Measurements from ENCODE around the gene EEF1AKMT3. TPM values are rescaled to one million over a fixed set of nuclear protein-coding genes. Genes with fewer than 3 reads are reported as not detected.

The EEF1AKMT3 gene
- total and polyA plus RNA-seq, 4 donors = 3.6 to 11.5 (median 5.9) TPM

DNA sequence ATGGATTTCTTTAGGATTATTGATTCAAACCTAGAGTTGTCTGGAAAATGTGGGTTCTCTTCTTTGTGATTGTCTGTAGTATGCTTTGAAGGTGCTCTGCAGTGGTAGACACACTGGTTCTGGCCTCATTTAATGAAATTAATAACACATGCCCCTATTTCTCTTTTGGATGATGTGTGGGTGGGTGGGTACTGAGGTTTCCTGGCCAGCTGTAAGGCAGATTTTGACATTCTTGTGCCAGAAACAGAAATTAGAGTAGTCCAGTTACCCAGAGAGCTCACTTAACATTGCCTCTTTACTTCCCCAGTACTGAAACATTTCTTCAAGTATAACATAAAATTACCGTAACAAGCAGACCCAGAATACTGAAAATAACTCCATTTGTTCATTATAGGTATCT is 24.6 kb downstream of the EEF1AKMT3 start:
- WGBS, 2 donors = 95 to 98% methylated on average over 1 of the region's 1 CpG

DNA sequence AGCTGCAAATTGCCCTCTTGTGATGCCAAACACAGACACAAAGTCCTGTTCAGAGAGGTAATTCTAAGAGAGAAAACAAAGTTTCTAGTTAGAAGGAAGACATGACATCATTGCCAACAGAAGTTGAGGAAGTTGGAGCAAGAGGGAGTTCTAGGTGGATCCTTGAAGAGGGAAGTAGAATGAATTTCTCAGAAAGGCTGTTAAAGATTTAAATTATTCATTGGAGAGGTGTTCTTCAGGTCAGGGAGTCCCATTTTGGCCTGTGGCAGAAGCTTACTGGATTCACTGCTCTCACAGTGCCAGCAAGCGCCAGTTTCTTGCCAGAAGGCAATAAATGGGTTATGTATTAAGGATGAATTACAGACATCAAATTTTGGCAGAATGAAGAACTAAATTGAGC is 25.5 kb downstream of the EEF1AKMT3 start:
- WGBS, 2 donors = 76 to 88% methylated on average over 1 of the region's 1 CpG
- DNase-seq (no peak), ATAC-seq (ENCODE audit: insufficient read depth, low FRiP score) (peak; percentile 47)
- Histone ChIP-seq H3K9ac (ENCODE audit: insufficient read depth in 1 of 2, low read length in 2 of 2) (no peak overlapping the region), H3K4me1 (ENCODE audit: control insufficient read depth in 5 of 5, insufficient read depth in 5 of 5, low read length in 5 of 5) (peaks cover 0 to 3% (median 0%) of the 10 kb centered on the region in 5 donors), H3K9me3 (ENCODE audit: control insufficient read depth in 4 of 4, insufficient read depth in 3 of 4, low read length in 3 of 4) (no peaks in the 10 kb centered on the region), H3K27ac (ENCODE audit: low read depth in 1 of 2, low read length in 1 of 2) (no peak overlapping the region), H3K4me3 (no peak overlapping the region), H3K27me3 (ENCODE audit: control insufficient read depth in 3 of 3, insufficient read depth in 3 of 3, low read length in 2 of 3) (no peaks in the 10 kb centered on the region), H3K36me3 (ENCODE audit: control insufficient read depth in 4 of 4, insufficient read depth in 4 of 4, low read length in 4 of 4) (peaks cover 19 to 53% (median 39%) of the 10 kb centered on the region in 4 donors)
- TF ChIP-seq CTCF (IDR thresholded peaks at IDR 0.05; ENCODE audit: control extremely low read depth, extremely low read depth) = no peak

More for the DNA sequence above, 24.6 kb downstream of the EEF1AKMT3 start:
- Histone ChIP-seq H3K4me1 (ENCODE audit: control insufficient read depth in 5 of 5, insufficient read depth in 5 of 5, low read length in 5 of 5) (peaks cover 0 to 3% (median 0%) of the 10 kb centered on the region in 5 donors), H3K27ac (ENCODE audit: low read depth in 1 of 2, low read length in 1 of 2) (no peak overlapping the region), H3K9me3 (ENCODE audit: control insufficient read depth in 4 of 4, insufficient read depth in 3 of 4, low read length in 3 of 4) (no peaks in the 10 kb centered on the region), H3K9ac (ENCODE audit: insufficient read depth in 1 of 2, low read length in 2 of 2) (no peak overlapping the region), H3K4me3 (no peak overlapping the region), H3K27me3 (ENCODE audit: control insufficient read depth in 3 of 3, insufficient read depth in 3 of 3, low read length in 2 of 3) (no peaks in the 10 kb centered on the region), H3K36me3 (ENCODE audit: control insufficient read depth in 4 of 4, insufficient read depth in 4 of 4, low read length in 4 of 4) (peaks cover 10 to 45% (median 33%) of the 10 kb centered on the region in 4 donors)
- no peak for TF ChIP-seq CTCF (IDR thresholded peaks at IDR 0.05; ENCODE audit: control extremely low read depth, extremely low read depth)
- DNase-seq (no peak), ATAC-seq (ENCODE audit: insufficient read depth, low FRiP score) (no peak)

GRCh38 chr12:57800965-57801364 is 28.6 kb downstream of the EEF1AKMT3 start:
- no peak for ATAC-seq (ENCODE audit: insufficient read depth, low FRiP score)
- TF ChIP-seq CTCF (IDR thresholded peaks at IDR 0.05; ENCODE audit: control extremely low read depth, extremely low read depth) = no peak
- 95 to 98% methylated on average over 3 of the region's 3 CpGs for WGBS, 2 donors

DNA sequence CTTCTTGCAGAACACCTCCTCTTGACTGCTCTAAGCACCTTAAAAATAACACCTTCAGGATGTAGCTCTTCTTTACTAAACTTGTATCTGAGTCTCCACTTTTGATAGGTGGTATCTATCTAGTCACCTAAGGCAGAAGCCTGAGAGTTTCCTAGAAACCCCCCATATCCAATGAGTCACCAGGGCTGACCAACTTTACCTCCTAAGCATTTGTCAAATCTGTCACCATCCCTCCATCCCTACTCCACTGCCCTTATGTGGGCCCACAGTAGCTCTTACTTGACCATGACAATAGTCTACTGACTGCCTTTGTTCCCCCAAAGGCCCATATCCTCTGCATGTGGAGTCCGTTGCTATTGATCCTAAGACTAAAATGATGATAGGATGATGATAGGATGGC is 30.2 kb downstream of the EEF1AKMT3 start:
- Histone ChIP-seq H3K4me3 (no peak overlapping the region), H3K9ac (ENCODE audit: insufficient read depth in 1 of 2, low read length in 2 of 2) (no peak overlapping the region), H3K9me3 (ENCODE audit: control insufficient read depth in 4 of 4, insufficient read depth in 3 of 4, low read length in 3 of 4) (no peaks in the 10 kb centered on the region), H3K4me1 (ENCODE audit: control insufficient read depth in 5 of 5, insufficient read depth in 5 of 5, low read length in 5 of 5) (no peaks in the 10 kb centered on the region), H3K27ac (ENCODE audit: low read depth in 1 of 2, low read length in 1 of 2) (no peak overlapping the region), H3K36me3 (ENCODE audit: control insufficient read depth in 4 of 4, insufficient read depth in 4 of 4, low read length in 4 of 4) (peaks cover 20 to 49% (median 31%) of the 10 kb centered on the region in 4 donors), H3K27me3 (ENCODE audit: control insufficient read depth in 3 of 3, insufficient read depth in 3 of 3, low read length in 2 of 3) (no peaks in the 10 kb centered on the region)
- no peak for ATAC-seq (ENCODE audit: insufficient read depth, low FRiP score)
- DNase-seq = no peak
- TF ChIP-seq CTCF (IDR thresholded peaks at IDR 0.05; ENCODE audit: control extremely low read depth, extremely low read depth) = no peak
- WGBS, 2 donors = 94 to 97% methylated on average over 1 of the region's 1 CpG

More at GRCh38 chr12:57800965-57801364, 28.6 kb downstream of the EEF1AKMT3 start:
- H3K36me3 ChIP-seq (ENCODE audit: control insufficient read depth in 4 of 4, insufficient read depth in 4 of 4, low read length in 4 of 4) = peaks cover 15 to 54% (median 33%) of the 10 kb centered on the region in 4 donors
- H3K9me3 ChIP-seq (ENCODE audit: control insufficient read depth in 4 of 4, insufficient read depth in 3 of 4, low read length in 3 of 4) = no peaks in the 10 kb centered on the region
- H3K27me3 ChIP-seq (ENCODE audit: control insufficient read depth in 3 of 3, insufficient read depth in 3 of 3, low read length in 2 of 3) = no peaks in the 10 kb centered on the region
- no peak overlapping the region for H3K9ac ChIP-seq (ENCODE audit: insufficient read depth in 1 of 2, low read length in 2 of 2)
- no peak overlapping the region for H3K27ac ChIP-seq (ENCODE audit: low read depth in 1 of 2, low read length in 1 of 2)
- H3K4me3 ChIP-seq = no peak overlapping the region
- no peaks in the 10 kb centered on the region for H3K4me1 ChIP-seq (ENCODE audit: control insufficient read depth in 5 of 5, insufficient read depth in 5 of 5, low read length in 5 of 5)
- DNase-seq = no peak

Measured in lung (tissue), 12 donors.